ENCODE measurements around the gene CTAGE15.
"Not testable (repeated sequence)": the region's sequence is repeated elsewhere in the genome, so short reads cannot be mapped to it uniquely, and the experiment has no call there.

GRCh38 chr7:143531932-143532331 is 39.7 kb upstream of the CTAGE15 start:
- not testable (repeated sequence) for TF ChIP-seq CTCF (IDR thresholded peaks at IDR 0.05); EZH2 (IDR thresholded peaks at IDR 0.05; ENCODE audit: borderline replicate concordance, insufficient read depth, low read depth, low read length, poor library complexity, severe bottlenecking)
